SK-N-SH (cell line): Measurements from ENCODE around the gene BCAT1. TPM values are rescaled to one million over a fixed set of nuclear protein-coding genes. Genes with fewer than 3 reads are reported as not detected.

Source experiments
- CTCF ChIA-PET: fragments of 300-600, 350-600 bp; formaldehyde crosslinking; extraction: SDS; loops from one replicate; lab custom pipeline; 2021; lab: Yijun Ruan, JAX
- POLR2A ChIA-PET: fragments of 350-600 bp; sonication (Branson Sonifier 250); formaldehyde crosslinking; extraction: SDS; loops from one replicate; lab custom pipeline; 2020; ENCODE audit warnings: antibody characterized with exemption, inconsistent platforms; lab: Yijun Ruan, JAX
- DNase-seq: peaks from one replicate; pipeline ENCODE4 v3.0.0; 2012
- H2AFZ ChIP-seq: fragments of 200-600 bp; sonication (generic); 2 replicates; pipeline ENCODE4 v1.8.1; 2016; ENCODE audit warnings: antibody characterized with exemption, mild to moderate bottlenecking, low read depth
- H3F3A ChIP-seq: fragments of 200-600 bp; sonication (generic); replicated peaks from 2 replicates; pipeline ENCODE3; 2016; ENCODE audit warnings: antibody characterized with exemption, mild to moderate bottlenecking; ENCODE audit not compliant: insufficient read depth
- H3K27ac ChIP-seq, 2 experiments: fragments of 200-500 bp in 1 of 2; fragments of 200-600 bp in 1 of 2; sonication (Bioruptor generic) in 1 of 2; sonication (generic), shearing (Covaris generic) in 1 of 2; 2 replicates each; pipeline versions ENCODE4 v1.5.1 to v1.6.1; 2014 to 2016; ENCODE audit warnings: low read depth in 2 of 2, inconsistent platforms in 1 of 2, low read length in 1 of 2, mild to moderate bottlenecking in 1 of 2, mixed read lengths in 1 of 2
- H3K27me3 ChIP-seq: fragments of 200-600 bp; sonication (generic), shearing (Covaris generic); 2 replicates; pipeline ENCODE4 v1.6.1; 2016; ENCODE audit warnings: mixed run types; ENCODE audit not compliant: insufficient read depth
- H3K36me3 ChIP-seq, 2 experiments: fragments of 200-500 bp in 1 of 2; fragments of 200-600 bp in 1 of 2; sonication (Bioruptor generic) in 1 of 2; sonication (generic) in 1 of 2; replicated peaks in 1 of 2; 2 replicates each; pipeline versions ENCODE3 to v1.5.1; 2014 to 2016; ENCODE audit warnings: low read length in 1 of 2, mild to moderate bottlenecking in 1 of 2; ENCODE audit not compliant: insufficient read depth in 2 of 2, control insufficient read depth in 1 of 2
- H3K4me1 ChIP-seq, 2 experiments: fragments of 200-500 bp in 1 of 2; fragments of 200-600 bp in 1 of 2; sonication (Bioruptor generic) in 1 of 2; sonication (generic), shearing (Covaris generic) in 1 of 2; 2 replicates each; pipeline versions ENCODE4 v1.5.1 to v1.6.1; 2014 to 2016; ENCODE audit warnings: low read depth in 1 of 2, low read length in 1 of 2, mixed run types in 1 of 2; ENCODE audit not compliant: insufficient read depth in 2 of 2, control insufficient read depth in 1 of 2
- H3K4me2 ChIP-seq: fragments of 200-600 bp; sonication (generic), shearing (Covaris generic); 2 replicates; pipeline ENCODE4 v1.6.1; 2017; ENCODE audit warnings: mixed run types
- H3K4me3 ChIP-seq, 2 experiments: fragments of 200-500 bp in 1 of 2; fragments of 200-600 bp in 1 of 2; sonication (Bioruptor generic) in 1 of 2; sonication (generic), shearing (Covaris generic) in 1 of 2; 2 replicates each; pipeline versions ENCODE4 v1.5.1 to v1.8.1; 2014 to 2016; ENCODE audit warnings: low read depth in 2 of 2, inconsistent platforms in 1 of 2, low read length in 1 of 2, mild to moderate bottlenecking in 1 of 2, mixed read lengths in 1 of 2, moderate library complexity in 1 of 2
- H3K79me2 ChIP-seq: fragments of 200-600 bp; sonication (generic); 2 replicates; pipeline ENCODE4 v1.8.1; 2017; ENCODE audit warnings: mild to moderate bottlenecking; ENCODE audit not compliant: insufficient read depth
- H3K9ac ChIP-seq: fragments of 200-600 bp; sonication (generic); 2 replicates; pipeline ENCODE4 v1.6.1; 2017; ENCODE audit warnings: mixed run types
- H3K9me2 ChIP-seq: fragments of 200-600 bp; sonication (generic); 2 replicates; pipeline ENCODE4 v1.6.1; 2017; ENCODE audit warnings: mixed run types
- H3K9me3 ChIP-seq: fragments of 200-600 bp; sonication (generic); 2 replicates; pipeline ENCODE4 v1.6.1; 2017; ENCODE audit warnings: mixed run types, mild to moderate bottlenecking, moderate library complexity
- H4K20me1 ChIP-seq: fragments of 200-600 bp; sonication (generic); 2 replicates; pipeline ENCODE4 v1.6.1; 2017; ENCODE audit warnings: mild to moderate bottlenecking, mixed run types; ENCODE audit not compliant: insufficient read depth
- CHD2 ChIP-seq: fragments of 150-350 bp; IDR thresholded peaks from 2 replicates; pipeline ENCODE4 v1.6.1; 2018; ENCODE audit warnings: low read length; ENCODE audit not compliant: partially characterized antibody
- ELF1 ChIP-seq: IDR thresholded peaks from 2 replicates; pipeline ENCODE4 v1.4.0; 2012
- EP300 ChIP-seq, 2 experiments: IDR thresholded peaks; 2 replicates each; pipeline versions ENCODE4 v1.4.0 to v1.6.1; 2012; ENCODE audit warnings: borderline replicate concordance in 1 of 2, low read depth in 1 of 2, low read length in 1 of 2
- EZH2phosphoT487 ChIP-seq: fragments of 200-600 bp; sonication (generic); IDR thresholded peaks from 2 replicates; pipeline ENCODE4 v1.6.1; 2017; ENCODE audit warnings: low read depth, mixed run types, mild to moderate bottlenecking, antibody characterized with exemption, moderate library complexity, borderline replicate concordance
- FOSL2 ChIP-seq: IDR thresholded peaks from 2 replicates; pipeline ENCODE4 v1.4.0; 2012; ENCODE audit warnings: low read depth, mild to moderate bottlenecking, moderate library complexity, borderline replicate concordance
- GATA2 ChIP-seq: sonication (generic); formaldehyde crosslinking; IDR thresholded peaks from 2 replicates; pipeline ENCODE4 v1.5.0; 2020; ENCODE audit warnings: mild to moderate bottlenecking, missing genetic modification reagents
- JUND ChIP-seq: IDR thresholded peaks from 2 replicates; pipeline ENCODE4 v1.4.0; 2012
- POLR2AphosphoS5 ChIP-seq: IDR thresholded peaks from 2 replicates; pipeline ENCODE4 v1.6.1; 2012; ENCODE audit warnings: low read depth, low read length
- RAD21 ChIP-seq: IDR thresholded peaks from 2 replicates; pipeline ENCODE4 v1.6.1; 2012; ENCODE audit warnings: mild to moderate bottlenecking, low read length
- RCOR1 ChIP-seq: fragments of 150-350 bp; IDR thresholded peaks from 2 replicates; pipeline ENCODE4 v1.6.1; 2017; ENCODE audit warnings: antibody characterized with exemption, low read length
- RFX5 ChIP-seq: IDR thresholded peaks from 2 replicates; pipeline ENCODE4 v1.6.1; 2012; ENCODE audit warnings: mild to moderate bottlenecking, improper control_type of control experiment, low read length
- RXRA ChIP-seq: IDR thresholded peaks from 2 replicates; pipeline ENCODE4 v1.4.0; 2012; ENCODE audit warnings: low read depth, mild to moderate bottlenecking, borderline replicate concordance
- SMC3 ChIP-seq: IDR thresholded peaks from 2 replicates; pipeline ENCODE4 v1.6.1; 2012; ENCODE audit warnings: low read depth, low read length, improper control_type of control experiment
- WGBS: methylation state at CpG from one replicate; pipeline ENCODE4 v1.1.6; 2017; ENCODE audit warnings: low lambda C conversion rate; 5-methylcytosine and 5-hydroxymethylcytosine counted together
- polyA plus RNA-seq, 3 experiments: library from polyadenylated mRNA; depleted of rRNA; stranded (reverse); fragments of >200 nt; gene quantifications; 2 replicates each; pipeline ENCODE4 v1.2.3, GENCODE V29; 2012
- TF ChIP-seq, protein P1 (sequence below): IDR thresholded peaks from 2 replicates; pipeline ENCODE4; 2012
- TF ChIP-seq, protein P2 (sequence below): IDR thresholded peaks from 2 replicates; pipeline ENCODE4 v1.4.0; 2012; ENCODE audit warnings: low read depth, borderline replicate concordance
- TF ChIP-seq, protein P3 (sequence below): IDR thresholded peaks from 2 replicates; pipeline ENCODE4 v1.6.1; 2012; ENCODE audit warnings: mild to moderate bottlenecking, low read depth, low read length, moderate library complexity
- TF ChIP-seq, protein P4 (sequence below): IDR thresholded peaks from 2 replicates; pipeline ENCODE4 v1.4.0; 2012; ENCODE audit warnings: low read depth
- TF ChIP-seq, protein P5 (sequence below): fragments of 200-600 bp; sonication (generic); IDR thresholded peaks from 2 replicates; pipeline ENCODE4 v1.6.1; 2017; ENCODE audit warnings: antibody characterized with exemption, mild to moderate bottlenecking, moderate library complexity

Gene BCAT1
- polyA plus RNA-seq, 1 of the 3 experiments (the other 2 are of a cell fraction) = 7.7 TPM

DNA sequence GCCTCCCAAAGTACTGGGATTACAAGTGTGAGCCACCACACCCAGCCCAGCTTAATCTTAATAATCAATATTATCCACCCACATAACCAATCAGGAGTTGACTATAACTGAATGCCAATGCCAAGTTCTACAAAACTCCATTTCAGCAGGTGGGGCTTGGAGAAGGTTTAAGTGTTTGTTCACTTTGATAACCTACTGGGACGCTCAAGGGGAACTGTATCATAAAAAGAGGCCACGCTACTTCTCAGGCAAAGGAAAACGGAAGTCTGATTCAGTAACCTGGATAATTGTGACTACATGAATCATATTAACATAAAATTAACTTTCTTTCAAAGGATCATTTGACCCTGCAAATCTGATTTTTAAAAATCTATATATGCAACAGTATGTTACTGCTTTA, 179.2 kb downstream of the BCAT1 start (continued):
- TF ChIP-seq, protein P1, sequence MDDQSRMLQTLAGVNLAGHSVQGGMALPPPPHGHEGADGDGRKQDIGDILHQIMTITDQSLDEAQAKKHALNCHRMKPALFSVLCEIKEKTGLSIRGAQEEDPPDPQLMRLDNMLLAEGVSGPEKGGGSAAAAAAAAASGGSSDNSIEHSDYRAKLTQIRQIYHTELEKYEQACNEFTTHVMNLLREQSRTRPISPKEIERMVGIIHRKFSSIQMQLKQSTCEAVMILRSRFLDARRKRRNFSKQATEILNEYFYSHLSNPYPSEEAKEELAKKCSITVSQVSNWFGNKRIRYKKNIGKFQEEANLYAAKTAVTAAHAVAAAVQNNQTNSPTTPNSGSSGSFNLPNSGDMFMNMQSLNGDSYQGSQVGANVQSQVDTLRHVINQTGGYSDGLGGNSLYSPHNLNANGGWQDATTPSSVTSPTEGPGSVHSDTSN = no peak
- TF ChIP-seq SMC3 = no peak

DNA sequence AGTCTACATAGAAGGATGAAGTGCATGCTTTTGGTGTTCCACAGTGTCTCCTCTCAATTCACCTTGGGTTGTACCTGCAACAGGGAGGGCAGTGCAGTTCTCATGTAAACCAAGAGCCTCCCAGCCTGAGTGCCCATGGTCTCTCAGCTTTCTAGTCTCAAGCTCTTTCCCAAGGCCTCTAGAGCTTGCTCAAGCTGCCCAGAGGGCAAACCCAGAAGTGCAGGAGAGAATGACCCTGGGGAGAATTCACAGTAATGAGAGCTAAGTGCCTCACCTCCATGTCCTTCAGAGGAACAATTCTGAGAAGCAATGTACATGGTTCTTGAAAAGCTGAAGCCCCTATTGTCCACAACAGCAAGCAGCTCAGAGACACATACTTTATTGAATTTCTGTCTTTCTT, 180.5 kb downstream of the BCAT1 start:
- Histone ChIP-seq H3K36me3 (no peaks in the 10 kb centered on the region), H3K4me1 (no peaks in the 10 kb centered on the region; a peak in 1 of 4 replicates), H3F3A (no peaks in the 10 kb centered on the region), H3K4me2 (no peak overlapping the region), H3K79me2 (no peaks in the 10 kb centered on the region), H3K27me3 (no peaks in the 10 kb centered on the region), H3K27ac (no peak overlapping the region), H3K9me2 (no peaks in the 10 kb centered on the region), H4K20me1 (no peaks in the 10 kb centered on the region), H3K4me3 (no peak overlapping the region), H2AFZ (no peak overlapping the region), H3K9me3 (no peaks in the 10 kb centered on the region), H3K9ac (no peak overlapping the region)
- no peak for DNase-seq
- POLR2A ChIA-PET = no interaction called here
- TF ChIP-seq, protein P2, sequence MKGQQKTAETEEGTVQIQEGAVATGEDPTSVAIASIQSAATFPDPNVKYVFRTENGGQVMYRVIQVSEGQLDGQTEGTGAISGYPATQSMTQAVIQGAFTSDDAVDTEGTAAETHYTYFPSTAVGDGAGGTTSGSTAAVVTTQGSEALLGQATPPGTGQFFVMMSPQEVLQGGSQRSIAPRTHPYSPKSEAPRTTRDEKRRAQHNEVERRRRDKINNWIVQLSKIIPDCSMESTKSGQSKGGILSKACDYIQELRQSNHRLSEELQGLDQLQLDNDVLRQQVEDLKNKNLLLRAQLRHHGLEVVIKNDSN = no peak
- TF ChIP-seq RAD21 = no peak
- TF ChIP-seq, protein P3, sequence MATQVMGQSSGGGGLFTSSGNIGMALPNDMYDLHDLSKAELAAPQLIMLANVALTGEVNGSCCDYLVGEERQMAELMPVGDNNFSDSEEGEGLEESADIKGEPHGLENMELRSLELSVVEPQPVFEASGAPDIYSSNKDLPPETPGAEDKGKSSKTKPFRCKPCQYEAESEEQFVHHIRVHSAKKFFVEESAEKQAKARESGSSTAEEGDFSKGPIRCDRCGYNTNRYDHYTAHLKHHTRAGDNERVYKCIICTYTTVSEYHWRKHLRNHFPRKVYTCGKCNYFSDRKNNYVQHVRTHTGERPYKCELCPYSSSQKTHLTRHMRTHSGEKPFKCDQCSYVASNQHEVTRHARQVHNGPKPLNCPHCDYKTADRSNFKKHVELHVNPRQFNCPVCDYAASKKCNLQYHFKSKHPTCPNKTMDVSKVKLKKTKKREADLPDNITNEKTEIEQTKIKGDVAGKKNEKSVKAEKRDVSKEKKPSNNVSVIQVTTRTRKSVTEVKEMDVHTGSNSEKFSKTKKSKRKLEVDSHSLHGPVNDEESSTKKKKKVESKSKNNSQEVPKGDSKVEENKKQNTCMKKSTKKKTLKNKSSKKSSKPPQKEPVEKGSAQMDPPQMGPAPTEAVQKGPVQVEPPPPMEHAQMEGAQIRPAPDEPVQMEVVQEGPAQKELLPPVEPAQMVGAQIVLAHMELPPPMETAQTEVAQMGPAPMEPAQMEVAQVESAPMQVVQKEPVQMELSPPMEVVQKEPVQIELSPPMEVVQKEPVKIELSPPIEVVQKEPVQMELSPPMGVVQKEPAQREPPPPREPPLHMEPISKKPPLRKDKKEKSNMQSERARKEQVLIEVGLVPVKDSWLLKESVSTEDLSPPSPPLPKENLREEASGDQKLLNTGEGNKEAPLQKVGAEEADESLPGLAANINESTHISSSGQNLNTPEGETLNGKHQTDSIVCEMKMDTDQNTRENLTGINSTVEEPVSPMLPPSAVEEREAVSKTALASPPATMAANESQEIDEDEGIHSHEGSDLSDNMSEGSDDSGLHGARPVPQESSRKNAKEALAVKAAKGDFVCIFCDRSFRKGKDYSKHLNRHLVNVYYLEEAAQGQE = no peak
- no peak for TF ChIP-seq RCOR1
- TF ChIP-seq RFX5 = no peak
- TF ChIP-seq ELF1 = no peak
- no peak for TF ChIP-seq EP300 (IDR thresholded peaks at IDR 0.05; ENCODE audit: borderline replicate concordance in 1 of 2, low read depth in 1 of 2, low read length in 1 of 2)
- CTCF ChIA-PET = interaction anchor here (4.1 kb wide), 1 partner anchor 9 kb away, joined by 22 read pairs; no protein-coding TSS in a partner anchor

DNA sequence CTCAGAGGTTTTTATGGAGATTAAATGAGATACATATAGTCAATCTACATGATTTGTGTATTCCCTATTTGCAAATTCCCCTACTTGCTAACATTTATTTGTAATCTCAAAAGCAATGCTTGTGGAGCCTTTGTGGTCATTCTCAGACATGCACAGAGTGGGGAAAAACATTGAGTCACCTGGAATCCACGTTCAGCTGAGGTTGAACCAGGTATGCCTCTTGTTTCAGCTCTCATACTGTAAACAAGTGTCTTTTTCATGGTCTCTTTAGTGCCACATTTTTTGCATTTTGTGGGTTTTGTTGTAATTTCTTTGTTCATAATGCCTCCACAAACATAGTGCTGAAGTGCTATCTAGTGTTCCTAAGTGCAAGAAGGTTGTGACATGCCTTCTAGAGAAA, 181.9 kb downstream of the BCAT1 start:
- Histone ChIP-seq H3K27ac (no peak overlapping the region), H3K36me3 (no peaks in the 10 kb centered on the region), H4K20me1 (no peaks in the 10 kb centered on the region), H3K9me2 (no peaks in the 10 kb centered on the region), H3K9ac (no peak overlapping the region), H3K4me1 (no peaks in the 10 kb centered on the region), H3K9me3 (no peaks in the 10 kb centered on the region)
- POLR2A ChIA-PET = no interaction called here
- no peak for DNase-seq
- TF ChIP-seq RXRA (no peak), EP300 (IDR thresholded peaks at IDR 0.05; ENCODE audit: borderline replicate concordance in 1 of 2, low read depth in 1 of 2, low read length in 1 of 2) (no peak), POLR2AphosphoS5 (no peak), GATA2 (CRISPR knock-in tag) (no peak), JUND (no peak), RAD21 (no peak), SMC3 (no peak), CHD2 (no peak), FOSL2 (no peak), EZH2phosphoT487 (no peak)
- TF ChIP-seq, protein P4, sequence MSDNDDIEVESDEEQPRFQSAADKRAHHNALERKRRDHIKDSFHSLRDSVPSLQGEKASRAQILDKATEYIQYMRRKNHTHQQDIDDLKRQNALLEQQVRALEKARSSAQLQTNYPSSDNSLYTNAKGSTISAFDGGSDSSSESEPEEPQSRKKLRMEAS = no peak
- TF ChIP-seq, protein P2 = no peak
- TF ChIP-seq, protein P5, sequence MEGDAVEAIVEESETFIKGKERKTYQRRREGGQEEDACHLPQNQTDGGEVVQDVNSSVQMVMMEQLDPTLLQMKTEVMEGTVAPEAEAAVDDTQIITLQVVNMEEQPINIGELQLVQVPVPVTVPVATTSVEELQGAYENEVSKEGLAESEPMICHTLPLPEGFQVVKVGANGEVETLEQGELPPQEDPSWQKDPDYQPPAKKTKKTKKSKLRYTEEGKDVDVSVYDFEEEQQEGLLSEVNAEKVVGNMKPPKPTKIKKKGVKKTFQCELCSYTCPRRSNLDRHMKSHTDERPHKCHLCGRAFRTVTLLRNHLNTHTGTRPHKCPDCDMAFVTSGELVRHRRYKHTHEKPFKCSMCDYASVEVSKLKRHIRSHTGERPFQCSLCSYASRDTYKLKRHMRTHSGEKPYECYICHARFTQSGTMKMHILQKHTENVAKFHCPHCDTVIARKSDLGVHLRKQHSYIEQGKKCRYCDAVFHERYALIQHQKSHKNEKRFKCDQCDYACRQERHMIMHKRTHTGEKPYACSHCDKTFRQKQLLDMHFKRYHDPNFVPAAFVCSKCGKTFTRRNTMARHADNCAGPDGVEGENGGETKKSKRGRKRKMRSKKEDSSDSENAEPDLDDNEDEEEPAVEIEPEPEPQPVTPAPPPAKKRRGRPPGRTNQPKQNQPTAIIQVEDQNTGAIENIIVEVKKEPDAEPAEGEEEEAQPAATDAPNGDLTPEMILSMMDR = no peak
- TF ChIP-seq, all 33 proteins: peak for 0
- Histone ChIP-seq H3K27me3 (no peaks in the 10 kb centered on the region), H3K4me3 (no peak overlapping the region), H2AFZ (no peak overlapping the region), H3F3A (no peaks in the 10 kb centered on the region), H3K4me2 (no peak overlapping the region), H3K79me2 (no peaks in the 10 kb centered on the region)
- CTCF ChIA-PET = interaction anchor here (4.1 kb wide), 1 partner anchor 11 kb away, joined by 22 read pairs; no protein-coding TSS in a partner anchor
- WGBS = 5% methylated on average over 1 of the region's 1 CpG
